Measurements from ENCODE around the gene YWHAB.

Gene YWHAB

DNA sequence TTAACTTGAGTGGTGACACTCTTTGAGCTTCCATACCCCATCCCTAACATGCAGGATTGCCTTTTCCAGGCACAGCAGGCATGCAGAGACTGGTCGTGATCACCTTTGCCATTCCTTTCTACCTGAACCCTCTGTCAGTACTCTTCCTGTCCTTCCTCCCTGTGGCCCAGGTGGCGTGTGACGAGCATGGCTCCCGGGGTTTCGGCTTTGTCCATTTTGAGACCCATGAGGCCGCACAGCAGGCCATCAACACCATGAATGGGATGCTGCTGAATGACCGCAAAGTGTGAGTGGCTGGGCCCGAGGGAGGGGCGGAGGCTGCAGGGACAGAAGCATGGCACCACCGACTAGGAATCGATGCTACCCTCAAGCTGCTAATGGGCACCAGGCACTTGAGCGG is 31.1 kb downstream of the YWHAB start:
- no peak for DNase-seq

- DNase-seq: no peak
These were observed 31.9 kb downstream of the YWHAB start for GRCh38 chr20:44917399-44917798.

DNA sequence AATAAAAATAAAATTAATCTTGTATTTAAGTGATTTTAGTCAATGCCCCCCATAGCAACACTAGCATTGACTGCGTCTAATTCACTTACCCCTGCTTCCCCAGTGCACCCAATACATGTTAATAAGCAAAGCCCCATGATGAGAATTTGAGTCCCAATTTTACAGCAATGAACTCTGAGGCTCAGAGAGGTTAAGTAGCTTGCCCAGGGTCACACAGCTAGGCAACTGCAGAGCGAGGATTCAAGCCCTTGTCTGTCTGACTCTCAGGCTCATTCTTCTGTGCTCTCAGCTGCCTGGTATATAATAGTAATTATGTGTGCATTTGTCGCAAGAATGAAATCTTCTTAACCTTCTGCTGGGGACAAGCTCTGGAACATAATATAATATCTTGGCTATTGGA is 32.8 kb downstream of the YWHAB start:
- DNase-seq: no peak

DNA sequence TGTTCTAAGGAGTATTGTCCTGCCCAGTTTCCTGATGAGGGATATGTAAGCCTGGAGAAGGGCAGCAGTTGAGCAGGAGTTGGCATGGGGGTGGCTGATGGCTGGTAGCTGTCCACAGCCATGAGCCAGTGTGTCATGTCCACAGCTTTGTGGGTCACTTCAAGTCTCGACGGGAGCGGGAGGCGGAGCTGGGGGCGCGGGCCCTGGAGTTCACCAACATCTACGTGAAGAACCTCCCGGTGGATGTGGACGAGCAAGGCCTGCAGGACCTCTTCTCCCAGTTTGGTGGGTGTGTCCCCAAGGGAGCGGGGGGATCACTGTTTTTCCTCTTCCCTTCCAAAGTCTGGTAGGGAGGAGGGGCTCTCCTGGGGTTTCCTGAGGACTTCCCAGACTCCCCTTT is 33.3 kb downstream of the YWHAB start:
- no peak for DNase-seq

DNA sequence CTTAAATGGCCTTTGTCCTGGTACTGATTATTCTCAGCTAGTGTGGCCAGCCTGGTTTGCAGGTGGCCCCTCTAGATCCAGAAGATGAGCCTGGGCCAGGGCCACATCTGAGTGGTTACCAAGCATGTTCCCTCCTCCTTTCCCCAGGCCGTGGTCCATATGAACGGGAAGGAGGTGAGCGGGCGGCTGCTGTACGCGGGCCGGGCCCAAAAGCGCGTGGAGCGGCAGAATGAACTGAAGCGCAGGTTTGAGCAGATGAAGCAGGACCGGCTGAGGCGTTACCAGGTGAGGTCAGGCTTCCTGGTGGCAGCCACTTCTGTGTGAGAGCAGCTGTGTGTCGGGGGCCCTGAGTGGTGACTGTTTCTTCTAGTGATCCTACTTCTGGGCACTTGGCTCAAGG is 35.9 kb downstream of the YWHAB start:
- no peak for DNase-seq

- no peak for DNase-seq
These were observed 39.0 kb downstream of the YWHAB start for GRCh38 chr20:44924541-44924940.

GRCh38 chr20:44928595-44928994 is 43.1 kb downstream of the YWHAB start:
- DNase-seq: no peak

DNA sequence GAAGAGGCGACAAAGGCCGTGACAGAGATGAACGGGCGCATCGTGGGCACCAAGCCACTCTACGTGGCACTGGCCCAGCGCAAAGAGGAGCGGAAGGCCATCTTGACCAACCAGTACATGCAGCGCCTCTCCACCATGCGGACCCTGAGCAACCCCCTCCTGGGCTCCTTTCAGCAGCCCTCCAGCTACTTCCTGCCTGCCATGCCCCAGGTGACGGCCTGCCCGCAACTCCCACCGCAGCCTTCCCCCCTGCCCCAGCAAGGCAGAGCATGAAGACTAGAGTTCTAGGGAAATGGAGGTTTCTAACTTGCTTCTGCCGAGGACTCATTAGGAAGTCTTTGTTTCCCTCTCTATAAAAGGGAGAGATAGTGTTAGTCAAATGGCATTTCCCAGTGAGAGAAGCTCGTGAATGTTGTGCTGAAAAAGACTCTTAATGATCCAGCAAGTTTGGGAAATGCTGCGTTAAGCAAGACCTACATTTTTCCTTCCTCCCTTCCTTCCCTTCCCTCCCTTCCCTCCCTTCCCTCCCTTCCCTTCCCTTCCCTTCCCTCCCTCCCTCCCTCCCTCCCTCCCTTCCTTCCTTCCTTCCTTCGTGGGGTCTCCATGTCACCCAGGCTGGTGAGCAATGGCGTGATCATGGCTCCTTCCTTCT is 45.1 kb downstream of the YWHAB start:
- no peak for DNase-seq

DNA sequence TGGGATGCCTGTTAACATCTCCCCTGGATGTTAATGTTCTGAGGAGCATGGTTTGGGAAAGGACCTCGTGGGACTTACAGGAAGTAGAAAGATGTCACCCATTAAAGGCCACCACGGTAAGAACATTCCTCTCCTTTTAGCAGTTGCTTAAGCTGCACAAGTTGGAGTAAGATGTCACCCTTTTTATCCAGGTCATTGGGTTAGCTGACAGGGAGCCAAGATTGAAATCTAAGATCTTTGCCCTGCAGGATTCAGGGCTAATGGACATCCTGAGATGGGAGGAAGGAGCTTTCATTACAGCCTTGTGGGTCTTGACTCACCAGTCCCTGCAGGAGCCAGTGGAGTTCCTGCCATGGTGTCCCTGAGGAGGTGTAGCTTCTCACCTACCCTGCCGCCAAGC is 46.4 kb downstream of the YWHAB start:
- no peak for DNase-seq

- DNase-seq: no peak
These were observed 47.4 kb downstream of the YWHAB start for GRCh38 chr20:44932916-44933315.

DNA sequence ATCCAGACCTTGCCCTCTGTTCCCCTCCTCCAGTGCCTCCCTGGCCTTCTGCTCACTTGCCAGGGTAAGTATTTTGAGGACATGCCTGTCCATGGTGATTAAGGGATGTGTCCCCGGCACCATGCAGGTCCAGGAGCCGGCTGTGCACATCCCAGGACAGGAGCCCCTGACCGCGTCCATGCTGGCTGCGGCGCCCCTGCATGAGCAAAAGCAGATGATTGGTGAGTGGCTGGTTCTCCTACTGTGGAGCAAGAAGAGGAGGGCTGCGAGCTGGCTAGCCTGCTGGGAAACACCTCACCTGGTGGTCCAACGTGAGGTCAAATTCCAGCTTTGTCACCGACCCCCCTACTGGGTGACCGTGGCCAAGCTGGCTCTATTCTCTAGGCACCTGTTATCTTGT is 51.0 kb downstream of the YWHAB start:
- no peak for DNase-seq

- DNase-seq: no peak
These were observed 53.1 kb downstream of the YWHAB start for GRCh38 chr20:44938637-44939036.

GRCh38 chr20:44941120-44941691 is 55.7 kb downstream of the YWHAB start:
- no peak for DNase-seq

GRCh38 chr20:44942264-44942973 is 56.9 kb downstream of the YWHAB start:
- DNase-seq: no peak

GRCh38 chr20:44943828-44944227 is 58.3 kb downstream of the YWHAB start:
- no peak for DNase-seq

- DNase-seq: no peak
These were observed 59.8 kb downstream of the YWHAB start for GRCh38 chr20:44945261-44945660.

DNA sequence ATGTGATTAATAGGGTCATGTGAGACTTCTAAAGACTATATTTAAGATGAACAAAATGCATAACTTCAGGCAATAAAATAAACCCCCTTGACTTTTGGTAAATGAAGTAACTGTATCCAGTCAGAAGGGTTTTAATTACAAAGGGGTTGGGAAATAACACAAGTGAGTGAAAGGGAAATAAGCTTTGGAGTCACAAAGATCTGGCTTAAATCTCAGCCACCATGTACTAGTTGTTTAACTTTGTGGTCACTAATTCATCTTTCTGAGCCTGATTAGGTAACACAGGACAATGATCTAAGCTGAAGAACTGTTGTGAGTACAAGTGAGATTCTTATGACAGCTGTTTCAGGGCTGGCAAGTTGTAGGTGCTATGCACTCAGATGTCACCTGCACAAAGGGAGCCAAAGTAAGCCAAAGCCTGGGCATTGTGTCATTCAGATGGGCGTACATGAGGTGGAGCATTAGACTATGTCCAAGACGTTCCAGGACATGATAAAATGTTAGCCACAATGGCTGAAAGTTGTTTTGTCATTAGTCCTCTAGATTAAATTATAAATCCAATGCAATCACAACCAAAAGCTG is 60.9 kb downstream of the YWHAB start:
- DNase-seq: no peak

DNA sequence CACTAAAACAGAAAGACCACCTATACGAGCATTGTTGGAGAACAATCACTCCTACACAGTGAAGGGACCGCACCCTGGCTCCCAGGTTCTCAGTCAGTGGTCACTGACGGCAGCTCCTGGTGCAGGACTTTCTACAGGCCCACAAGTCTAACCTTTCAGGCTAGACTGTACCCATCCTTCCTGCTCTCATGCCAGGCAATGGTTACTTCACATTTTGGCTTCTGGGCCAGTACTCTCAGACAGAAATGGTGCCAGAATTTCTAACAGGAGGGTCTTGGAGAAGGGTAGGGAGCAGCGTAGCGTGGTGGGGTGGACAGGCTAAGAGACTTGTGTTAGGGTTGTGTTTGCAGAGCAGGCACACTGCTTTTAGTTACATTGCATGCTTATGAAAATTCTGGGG is 62.6 kb downstream of the YWHAB start:
- DNase-seq: no peak

DNA sequence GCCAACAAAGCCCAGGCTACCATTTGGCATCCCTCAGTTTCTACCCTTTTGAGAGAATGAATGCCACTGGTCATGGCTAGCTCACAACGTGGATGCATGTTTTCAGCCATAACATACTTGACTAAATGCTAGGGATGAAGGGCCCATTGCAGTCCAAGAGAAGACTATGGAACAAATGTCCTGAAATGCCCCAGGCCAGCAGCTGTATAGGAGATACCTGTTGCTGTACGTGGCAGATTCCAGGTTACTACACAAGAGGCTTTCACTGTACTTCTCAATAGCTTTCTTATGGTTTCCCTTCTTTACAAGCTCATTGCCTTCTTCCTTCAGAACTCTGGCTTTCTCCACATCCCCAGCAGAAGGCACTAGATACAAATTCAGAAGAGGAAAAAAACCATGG is 63.0 kb downstream of the YWHAB start:
- no peak for DNase-seq

DNA sequence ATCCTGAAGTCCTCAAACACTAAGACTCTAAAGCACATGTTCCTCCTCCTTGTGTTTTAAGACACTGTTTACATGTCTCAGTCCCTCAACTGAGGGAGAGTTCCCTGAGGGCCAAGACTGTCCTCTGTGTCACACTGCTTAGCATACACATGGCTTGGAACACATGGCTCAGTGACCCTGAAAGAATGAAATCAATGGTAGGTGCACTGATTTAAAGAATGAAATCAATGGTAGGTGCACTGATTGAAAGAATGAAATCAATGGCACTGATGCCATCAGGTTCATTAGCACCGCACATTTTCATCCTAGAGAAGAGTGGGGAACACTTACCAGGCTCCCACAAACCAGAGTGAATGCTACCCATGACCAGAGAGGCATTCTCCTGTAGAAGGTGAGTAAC is 64.9 kb downstream of the YWHAB start:
- no peak for DNase-seq

DNA sequence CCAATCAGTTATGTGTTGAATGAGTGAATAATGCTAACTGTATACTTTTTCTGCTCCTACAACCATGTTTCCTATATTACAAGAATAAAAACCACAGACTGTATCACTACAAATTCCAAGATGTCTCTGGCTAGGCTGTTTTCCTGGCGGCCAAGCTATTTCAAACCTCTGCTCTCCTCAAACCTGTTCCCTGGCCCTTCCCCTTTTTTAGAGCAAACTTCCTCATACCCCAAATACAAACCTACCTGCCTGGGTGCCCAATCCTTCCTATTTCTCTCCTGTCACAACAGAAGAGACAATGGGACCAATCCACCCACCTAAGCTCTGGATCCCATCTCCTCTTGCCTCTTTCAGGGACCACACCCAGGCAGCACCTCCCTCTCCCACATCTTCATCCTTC is 67.2 kb downstream of the YWHAB start:
- DNase-seq: no peak

- no peak for DNase-seq
These were observed 68.7 kb downstream of the YWHAB start for GRCh38 chr20:44954211-44954610.

- DNase-seq: no peak
These were observed 69.8 kb downstream of the YWHAB start for GRCh38 chr20:44955270-44955669.

DNA sequence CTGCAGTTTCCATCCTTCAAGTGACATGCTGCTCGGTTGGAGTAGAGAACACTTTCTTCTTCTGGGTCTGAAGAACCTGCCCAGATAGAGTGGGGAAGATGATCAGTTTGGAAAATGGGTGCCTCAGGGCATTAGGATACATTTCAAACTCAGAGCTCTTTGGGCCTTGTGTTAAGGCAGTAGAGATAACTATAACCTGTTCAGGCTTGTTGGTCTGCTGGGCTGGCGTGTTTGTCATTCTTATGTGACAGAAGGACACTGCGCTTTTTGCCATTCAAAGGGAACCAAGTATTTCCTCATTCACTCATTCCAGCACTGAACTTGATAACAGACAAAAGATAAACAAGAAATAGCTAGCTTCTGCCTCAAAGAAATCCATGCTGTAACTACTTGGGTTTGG is 70.9 kb downstream of the YWHAB start:
- no peak for DNase-seq
